Neural progenitor cell (in vitro differentiated cells): Measurements from ENCODE around the gene TRAF2. TPM values are rescaled to one million over a fixed set of nuclear protein-coding genes. Genes with fewer than 3 reads are reported as not detected.

Experiments used
- DNase-seq: peaks from one replicate; pipeline ENCODE4 v3.0.0-alpha.2; 2016; ENCODE audit warnings: low spot score
- H2AFZ ChIP-seq: fragments of 200-600 bp; sonication (generic); replicated peaks from 2 replicates; pipeline ENCODE4 v1.6.1; 2016; ENCODE audit warnings: antibody characterized with exemption
- H3F3A ChIP-seq: fragments of 200-600 bp; sonication (generic); 2 replicates; pipeline ENCODE4 v1.6.1; 2016; ENCODE audit warnings: antibody characterized with exemption, low read depth
- H3K27ac ChIP-seq: fragments of 200-600 bp; sonication (generic); 2 replicates; pipeline ENCODE4 v1.5.1; 2016; ENCODE audit warnings: mild to moderate bottlenecking
- H3K27me3 ChIP-seq: fragments of 200-600 bp; sonication (generic); 2 replicates; pipeline ENCODE4 v1.6.1; 2016; ENCODE audit warnings: mild to moderate bottlenecking, moderate library complexity
- H3K36me3 ChIP-seq: fragments of 200-600 bp; sonication (generic); 2 replicates; pipeline ENCODE4 v1.5.1; 2016
- H3K4me1 ChIP-seq: fragments of 200-600 bp; sonication (generic); 2 replicates; pipeline ENCODE4 v1.6.1; 2016; ENCODE audit warnings: mixed run types
- H3K4me2 ChIP-seq: fragments of 200-600 bp; sonication (generic); 2 replicates; pipeline ENCODE4 v1.6.1; 2016
- H3K4me3 ChIP-seq: fragments of 200-600 bp; sonication (generic); 2 replicates; pipeline ENCODE4 v1.5.1; 2016
- H3K79me2 ChIP-seq: fragments of 200-600 bp; sonication (generic); 2 replicates; pipeline ENCODE4 v1.6.1; 2016; ENCODE audit warnings: low read depth
- H3K9ac ChIP-seq: fragments of 200-600 bp; sonication (generic); 2 replicates; pipeline ENCODE4 v1.6.1; 2016
- H3K9me3 ChIP-seq: fragments of 200-600 bp; sonication (generic); 2 replicates; pipeline ENCODE4 v1.5.1; 2016; ENCODE audit warnings: low read depth
- H4K20me1 ChIP-seq: fragments of 200-600 bp; sonication (generic); 2 replicates; pipeline ENCODE4 v1.6.1; 2016; ENCODE audit warnings: low read depth
- H3K27ac Mint-ChIP-seq: 3 replicates; pipeline ENCODE4 v1.8.0; 2021; ENCODE audit warnings: mixed read lengths
- H3K27me3 Mint-ChIP-seq: 2 replicates; pipeline ENCODE4 v1.8.0; 2022; ENCODE audit warnings: low read depth, mild to moderate bottlenecking, inconsistent platforms, moderate library complexity, mixed read lengths; ENCODE audit not compliant: insufficient read depth
- H3K36me3 Mint-ChIP-seq: 3 replicates; pipeline ENCODE4 v1.8.0; 2021; ENCODE audit warnings: mixed read lengths
- H3K4me1 Mint-ChIP-seq: 3 replicates; pipeline ENCODE4 v1.8.0; 2021; ENCODE audit warnings: mixed read lengths
- H3K4me3 Mint-ChIP-seq: 3 replicates; pipeline ENCODE4 v1.8.0; 2021; ENCODE audit warnings: mild to moderate bottlenecking, moderate library complexity, mixed read lengths
- H3K9me3 Mint-ChIP-seq: 3 replicates; pipeline ENCODE4 v1.8.0; 2020; ENCODE audit warnings: mixed read lengths
- EZH2 ChIP-seq: fragments of 200-600 bp; sonication (generic); IDR thresholded peaks from 2 replicates; pipeline ENCODE4 v1.6.1; 2017; ENCODE audit warnings: antibody characterized with exemption, mild to moderate bottlenecking, moderate library complexity
- EZH2phosphoT487 ChIP-seq: fragments of 200-600 bp; sonication (generic); IDR thresholded peaks from 2 replicates; pipeline ENCODE4 v1.6.1; 2017; ENCODE audit warnings: antibody characterized with exemption
- total RNA-seq: library from RNA; depleted of rRNA; stranded (reverse); fragments of >200 nt; gene quantifications from 2 replicates; pipeline ENCODE4 v1.2.3, GENCODE V29; 2015; ENCODE audit warnings: low replicate concordance
- TF ChIP-seq, protein P1 (sequence below): fragments of 200-600 bp; sonication (generic); IDR thresholded peaks from 2 replicates; pipeline ENCODE4 v1.5.1; 2017; ENCODE audit warnings: antibody characterized with exemption, mild to moderate bottlenecking

TRAF2 gene
- total RNA-seq, 1 donor from 2014 or later = 16.1 TPM

DNA sequence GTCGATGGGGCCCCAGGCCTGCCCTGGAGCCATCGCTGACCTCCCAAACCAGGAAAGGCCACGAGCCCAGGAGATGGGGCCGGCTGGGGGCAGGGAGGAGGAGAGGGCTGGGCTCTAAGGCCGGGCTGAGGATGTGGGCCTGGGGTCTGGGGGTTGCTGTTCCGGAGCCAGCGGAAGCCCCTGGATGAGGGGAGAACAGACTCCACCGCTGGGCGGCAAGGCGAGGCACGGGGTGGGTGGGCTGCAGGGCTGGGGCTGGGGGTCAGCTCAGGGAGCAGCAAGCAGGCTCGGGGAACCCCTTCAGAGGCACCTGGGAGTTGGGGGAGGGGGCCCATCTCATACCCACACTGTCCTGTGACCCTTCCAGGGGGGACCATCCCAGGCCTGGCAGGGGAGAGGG lies 77.4 kb downstream of the TRAF2 start:
- Mint-ChIP-seq H3K36me3 (no peaks in the 10 kb centered on the region), H3K27me3 (peaks cover 5% of the 10 kb centered on the region), H3K4me1 (peaks cover 19% of the 10 kb centered on the region), H3K27ac (no peak overlapping the region), H3K9me3 (no peaks in the 10 kb centered on the region), H3K4me3 (no peak overlapping the region)
- H3K27me3 ChIP-seq = no peaks in the 10 kb centered on the region
- peaks cover 6% of the 10 kb centered on the region for H3K4me1 ChIP-seq
- no peak for DNase-seq
- H3K9ac ChIP-seq = no peak overlapping the region
- no peaks in the 10 kb centered on the region for H3K79me2 ChIP-seq
- H3K4me2 ChIP-seq = no peak overlapping the region
- H2AFZ ChIP-seq = no peak overlapping the region
- H3K27ac ChIP-seq = no peak overlapping the region
- no peaks in the 10 kb centered on the region for H3F3A ChIP-seq
- H3K4me3 ChIP-seq = no peak overlapping the region
- no peak for TF ChIP-seq EZH2phosphoT487
- TF ChIP-seq, protein P1, sequence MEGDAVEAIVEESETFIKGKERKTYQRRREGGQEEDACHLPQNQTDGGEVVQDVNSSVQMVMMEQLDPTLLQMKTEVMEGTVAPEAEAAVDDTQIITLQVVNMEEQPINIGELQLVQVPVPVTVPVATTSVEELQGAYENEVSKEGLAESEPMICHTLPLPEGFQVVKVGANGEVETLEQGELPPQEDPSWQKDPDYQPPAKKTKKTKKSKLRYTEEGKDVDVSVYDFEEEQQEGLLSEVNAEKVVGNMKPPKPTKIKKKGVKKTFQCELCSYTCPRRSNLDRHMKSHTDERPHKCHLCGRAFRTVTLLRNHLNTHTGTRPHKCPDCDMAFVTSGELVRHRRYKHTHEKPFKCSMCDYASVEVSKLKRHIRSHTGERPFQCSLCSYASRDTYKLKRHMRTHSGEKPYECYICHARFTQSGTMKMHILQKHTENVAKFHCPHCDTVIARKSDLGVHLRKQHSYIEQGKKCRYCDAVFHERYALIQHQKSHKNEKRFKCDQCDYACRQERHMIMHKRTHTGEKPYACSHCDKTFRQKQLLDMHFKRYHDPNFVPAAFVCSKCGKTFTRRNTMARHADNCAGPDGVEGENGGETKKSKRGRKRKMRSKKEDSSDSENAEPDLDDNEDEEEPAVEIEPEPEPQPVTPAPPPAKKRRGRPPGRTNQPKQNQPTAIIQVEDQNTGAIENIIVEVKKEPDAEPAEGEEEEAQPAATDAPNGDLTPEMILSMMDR = no peak
- no peak for TF ChIP-seq EZH2
- H4K20me1 ChIP-seq = no peaks in the 10 kb centered on the region
- no peaks in the 10 kb centered on the region for H3K36me3 ChIP-seq
- no peaks in the 10 kb centered on the region for H3K9me3 ChIP-seq

DNA sequence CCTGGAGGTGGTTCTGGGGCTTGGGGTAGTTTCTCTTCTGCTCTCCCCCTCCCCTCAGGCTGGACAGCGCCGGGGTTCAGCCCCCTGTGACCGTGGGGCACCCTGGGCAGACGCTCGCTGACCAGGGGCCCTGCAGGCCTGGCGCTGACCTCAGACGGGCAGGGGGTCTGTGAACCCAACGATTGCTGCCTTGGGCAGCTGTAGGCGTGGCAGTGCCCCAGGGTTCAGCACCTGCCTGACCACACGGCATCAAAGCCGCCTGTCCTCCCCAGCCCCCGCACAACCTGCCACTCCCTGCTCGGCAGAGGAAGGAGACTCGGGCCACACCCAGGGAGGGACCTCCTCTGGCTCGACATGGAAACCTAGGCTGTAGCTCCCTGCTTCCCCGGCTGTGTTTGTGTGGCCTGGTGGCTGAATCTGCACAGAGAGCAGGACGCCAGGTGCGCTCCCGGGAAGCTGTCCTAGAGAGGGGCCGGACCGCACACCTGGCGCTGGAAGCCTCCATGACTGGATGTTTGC lies 77.9 kb downstream of the TRAF2 start:
- Histone ChIP-seq H3K36me3 (no peaks in the 10 kb centered on the region), H3K4me2 (no peak overlapping the region), H2AFZ (no peak overlapping the region), H3K4me1 (peaks cover 6% of the 10 kb centered on the region), H3K27me3 (no peaks in the 10 kb centered on the region), H3K9ac (no peak overlapping the region), H3F3A (no peaks in the 10 kb centered on the region), H3K27ac (no peak overlapping the region), H3K79me2 (no peaks in the 10 kb centered on the region), H3K9me3 (no peaks in the 10 kb centered on the region), H4K20me1 (no peaks in the 10 kb centered on the region), H3K4me3 (no peak overlapping the region)
- DNase-seq = no peak
- H3K4me1 Mint-ChIP-seq = peaks cover 19% of the 10 kb centered on the region
- no peak for TF ChIP-seq EZH2
- TF ChIP-seq, protein P1 = no peak
- no peak for TF ChIP-seq EZH2phosphoT487
- H3K4me3 Mint-ChIP-seq = no peak overlapping the region
- H3K36me3 Mint-ChIP-seq = no peaks in the 10 kb centered on the region
- H3K9me3 Mint-ChIP-seq = no peaks in the 10 kb centered on the region
- H3K27ac Mint-ChIP-seq = peak overlapping the region; percentile 53
- peaks cover 5% of the 10 kb centered on the region for H3K27me3 Mint-ChIP-seq

DNA sequence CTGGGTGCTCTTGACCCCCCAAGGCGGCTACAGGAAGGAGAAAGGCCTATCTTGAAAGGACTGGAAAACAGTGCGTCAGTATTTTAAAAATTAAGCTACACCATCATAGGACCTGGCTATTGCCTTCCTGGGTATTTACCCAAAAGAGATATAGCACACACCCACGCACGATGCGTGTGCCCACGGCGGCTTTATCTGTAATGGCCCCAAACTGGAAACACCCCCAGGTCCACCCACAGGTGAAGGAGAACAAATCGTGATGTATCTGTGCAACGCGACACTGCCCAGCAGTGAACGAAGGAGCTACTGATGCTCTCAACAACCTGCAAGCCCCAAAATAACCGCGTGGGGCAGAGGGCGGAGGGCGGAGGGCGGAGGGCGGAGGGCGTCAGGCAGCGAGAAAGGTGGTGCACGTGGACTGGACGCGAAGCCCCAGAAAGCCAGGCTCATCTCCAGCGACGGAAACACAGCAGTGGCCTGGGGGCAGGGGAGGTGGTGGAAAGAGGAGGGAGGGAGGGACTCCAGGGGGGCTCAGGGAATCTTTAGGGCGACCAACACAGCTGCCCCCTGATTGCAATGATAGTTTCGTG lies 78.6 kb downstream of the TRAF2 start:
- Mint-ChIP-seq H3K9me3 (no peaks in the 10 kb centered on the region), H3K4me3 (no peak overlapping the region), H3K27ac (peak overlapping the region; percentile 53), H3K4me1 (peaks cover 19% of the 10 kb centered on the region), H3K36me3 (no peaks in the 10 kb centered on the region), H3K27me3 (peaks cover 5% of the 10 kb centered on the region)
- TF ChIP-seq, protein P1 = no peak
- TF ChIP-seq EZH2phosphoT487 = no peak
- TF ChIP-seq EZH2 = no peak
- no peaks in the 10 kb centered on the region for H3K27me3 ChIP-seq
- no peaks in the 10 kb centered on the region for H3K79me2 ChIP-seq
- H4K20me1 ChIP-seq = no peaks in the 10 kb centered on the region
- no peak overlapping the region for H3K4me3 ChIP-seq
- no peak for DNase-seq
- no peaks in the 10 kb centered on the region for H3F3A ChIP-seq
- H3K27ac ChIP-seq = no peak overlapping the region
- no peaks in the 10 kb centered on the region for H3K9me3 ChIP-seq
- no peaks in the 10 kb centered on the region for H3K36me3 ChIP-seq
- peaks cover 6% of the 10 kb centered on the region for H3K4me1 ChIP-seq
- no peak overlapping the region for H2AFZ ChIP-seq
- no peak overlapping the region for H3K4me2 ChIP-seq
- no peak overlapping the region for H3K9ac ChIP-seq
